ENCODE data around the gene KHK.

KHK gene

DNA sequence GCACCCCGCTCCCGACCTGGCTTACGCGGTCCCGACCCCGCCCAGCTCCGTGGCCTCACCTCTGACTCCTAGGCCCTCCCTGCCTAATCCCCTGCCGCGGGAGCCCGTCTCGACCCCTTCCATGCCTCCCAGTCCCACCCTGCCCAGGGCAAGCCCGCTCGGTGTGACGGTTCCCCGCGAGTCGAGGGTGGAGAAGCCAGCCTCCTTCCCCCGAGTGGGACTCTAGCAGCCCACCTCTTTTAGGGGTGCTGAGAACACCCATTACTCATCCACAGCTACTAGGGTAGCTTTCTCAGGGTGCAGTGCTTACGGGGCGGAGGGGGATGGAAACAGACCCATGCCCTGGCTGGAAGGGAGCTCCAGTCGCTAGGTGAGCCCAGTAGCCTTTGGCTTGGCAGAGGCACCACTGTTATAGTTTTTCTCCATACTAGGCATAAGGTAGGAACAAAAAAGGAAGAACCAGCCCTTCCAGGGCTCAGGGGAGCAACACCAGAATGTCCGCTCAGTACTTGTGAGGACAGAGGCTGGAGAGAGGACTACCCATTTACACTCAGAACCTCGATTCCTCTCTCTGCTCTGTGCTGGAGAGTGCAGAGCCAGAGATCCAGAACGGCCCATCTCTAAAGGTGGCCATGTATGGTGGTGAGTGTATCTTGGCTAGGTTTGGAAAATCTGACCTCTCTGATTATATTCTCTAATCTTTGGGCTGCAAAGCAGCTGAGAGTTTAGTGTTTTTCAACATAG lies 34.5 kb upstream of the KHK start:
- H4K20me1 ChIP-seq (ENCODE audit: insufficient read depth, low read length): no peaks in the 10 kb centered on the region
- peak overlapping the region; percentile 93 for H3K9ac ChIP-seq (ENCODE audit: low read length)
- H3K36me3 ChIP-seq (ENCODE audit: insufficient read depth, low read length): peaks cover 37% of the 10 kb centered on the region
- no peaks in the 10 kb centered on the region for H3K79me2 ChIP-seq (ENCODE audit: insufficient read depth, low read length)
- H3K27me3 ChIP-seq (ENCODE audit: insufficient read depth, low read length): no peaks in the 10 kb centered on the region
- no peak for TF ChIP-seq EZH2 (IDR thresholded peaks at IDR 0.05; ENCODE audit: borderline replicate concordance, low read length)
- TF ChIP-seq, protein P1, sequence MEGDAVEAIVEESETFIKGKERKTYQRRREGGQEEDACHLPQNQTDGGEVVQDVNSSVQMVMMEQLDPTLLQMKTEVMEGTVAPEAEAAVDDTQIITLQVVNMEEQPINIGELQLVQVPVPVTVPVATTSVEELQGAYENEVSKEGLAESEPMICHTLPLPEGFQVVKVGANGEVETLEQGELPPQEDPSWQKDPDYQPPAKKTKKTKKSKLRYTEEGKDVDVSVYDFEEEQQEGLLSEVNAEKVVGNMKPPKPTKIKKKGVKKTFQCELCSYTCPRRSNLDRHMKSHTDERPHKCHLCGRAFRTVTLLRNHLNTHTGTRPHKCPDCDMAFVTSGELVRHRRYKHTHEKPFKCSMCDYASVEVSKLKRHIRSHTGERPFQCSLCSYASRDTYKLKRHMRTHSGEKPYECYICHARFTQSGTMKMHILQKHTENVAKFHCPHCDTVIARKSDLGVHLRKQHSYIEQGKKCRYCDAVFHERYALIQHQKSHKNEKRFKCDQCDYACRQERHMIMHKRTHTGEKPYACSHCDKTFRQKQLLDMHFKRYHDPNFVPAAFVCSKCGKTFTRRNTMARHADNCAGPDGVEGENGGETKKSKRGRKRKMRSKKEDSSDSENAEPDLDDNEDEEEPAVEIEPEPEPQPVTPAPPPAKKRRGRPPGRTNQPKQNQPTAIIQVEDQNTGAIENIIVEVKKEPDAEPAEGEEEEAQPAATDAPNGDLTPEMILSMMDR (IDR thresholded peaks at IDR 0.05; ENCODE audit: low read length): no peak
- H2AFZ ChIP-seq (ENCODE audit: low read length): no peak overlapping the region
- H3K9me2 ChIP-seq (ENCODE audit: low read depth, low read length): no peaks in the 10 kb centered on the region
- peak overlapping the region; percentile 98 for H3K4me3 ChIP-seq (ENCODE audit: low read depth, low read length, poor library complexity, severe bottlenecking)
- H3K27ac ChIP-seq (ENCODE audit: low read depth, low read length, poor library complexity, severe bottlenecking): peak overlapping the region; percentile 12
- peak overlapping the region; percentile 97 for H3K4me2 ChIP-seq (ENCODE audit: low read length)
- no peaks in the 10 kb centered on the region for H3F3A ChIP-seq (ENCODE audit: insufficient read depth, low read length)
- peaks cover 17% of the 10 kb centered on the region for H3K4me1 ChIP-seq (ENCODE audit: insufficient read depth, low read length, severe bottlenecking)
- no peaks in the 10 kb centered on the region for H3K9me3 ChIP-seq (ENCODE audit: low read length)

DNA sequence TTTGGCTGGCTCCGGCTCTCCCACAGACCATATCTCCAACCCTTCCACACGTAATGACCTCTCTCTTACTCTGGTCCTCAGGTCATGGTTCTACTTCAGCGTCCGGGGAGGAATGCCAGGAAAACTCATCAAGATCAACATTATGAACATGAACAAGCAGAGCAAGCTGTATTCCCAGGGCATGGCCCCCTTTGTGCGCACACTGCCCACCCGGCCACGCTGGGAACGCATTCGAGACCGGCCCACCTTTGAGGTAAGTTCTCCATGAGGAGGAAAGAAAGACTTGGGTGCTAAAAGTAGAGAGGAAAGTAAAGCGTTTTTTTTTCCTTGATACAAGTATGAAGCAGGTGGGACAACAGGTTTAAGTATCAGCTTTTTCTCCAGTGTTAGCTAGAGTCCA lies 33.3 kb upstream of the KHK start:
- Histone ChIP-seq H3K79me2 (ENCODE audit: insufficient read depth, low read length) (no peaks in the 10 kb centered on the region), H4K20me1 (ENCODE audit: insufficient read depth, low read length) (no peaks in the 10 kb centered on the region), H3K9me3 (ENCODE audit: low read length) (no peaks in the 10 kb centered on the region), H3K4me1 (ENCODE audit: insufficient read depth, low read length, severe bottlenecking) (peaks cover 17% of the 10 kb centered on the region), H3K9ac (ENCODE audit: low read length) (no peak overlapping the region), H3K4me2 (ENCODE audit: low read length) (no peak overlapping the region), H3K9me2 (ENCODE audit: low read depth, low read length) (no peaks in the 10 kb centered on the region), H3K27me3 (ENCODE audit: insufficient read depth, low read length) (no peaks in the 10 kb centered on the region), H3K4me3 (ENCODE audit: low read depth, low read length, poor library complexity, severe bottlenecking) (no peak overlapping the region), H3F3A (ENCODE audit: insufficient read depth, low read length) (no peaks in the 10 kb centered on the region), H2AFZ (ENCODE audit: low read length) (no peak overlapping the region), H3K27ac (ENCODE audit: low read depth, low read length, poor library complexity, severe bottlenecking) (no peak overlapping the region), H3K36me3 (ENCODE audit: insufficient read depth, low read length) (peaks cover 48% of the 10 kb centered on the region)
- TF ChIP-seq, protein P1 (IDR thresholded peaks at IDR 0.05; ENCODE audit: low read length): no peak
- no peak for TF ChIP-seq EZH2 (IDR thresholded peaks at IDR 0.05; ENCODE audit: borderline replicate concordance, low read length)

- H3K27ac ChIP-seq (ENCODE audit: low read depth, low read length, poor library complexity, severe bottlenecking): no peak overlapping the region
- TF ChIP-seq, protein P1 (IDR thresholded peaks at IDR 0.05; ENCODE audit: low read length): no peak
- no peak for TF ChIP-seq EZH2 (IDR thresholded peaks at IDR 0.05; ENCODE audit: borderline replicate concordance, low read length)
- H3K4me1 ChIP-seq (ENCODE audit: insufficient read depth, low read length, severe bottlenecking): peaks cover 17% of the 10 kb centered on the region
- no peak overlapping the region for H3K4me2 ChIP-seq (ENCODE audit: low read length)
- no peaks in the 10 kb centered on the region for H3F3A ChIP-seq (ENCODE audit: insufficient read depth, low read length)
- no peaks in the 10 kb centered on the region for H4K20me1 ChIP-seq (ENCODE audit: insufficient read depth, low read length)
- no peaks in the 10 kb centered on the region for H3K27me3 ChIP-seq (ENCODE audit: insufficient read depth, low read length)
- H3K79me2 ChIP-seq (ENCODE audit: insufficient read depth, low read length): no peaks in the 10 kb centered on the region
- H3K36me3 ChIP-seq (ENCODE audit: insufficient read depth, low read length): peaks cover 51% of the 10 kb centered on the region
- no peak overlapping the region for H3K4me3 ChIP-seq (ENCODE audit: low read depth, low read length, poor library complexity, severe bottlenecking)
- H3K9ac ChIP-seq (ENCODE audit: low read length): no peak overlapping the region
- H3K9me3 ChIP-seq (ENCODE audit: low read length): no peaks in the 10 kb centered on the region
- H2AFZ ChIP-seq (ENCODE audit: low read length): no peak overlapping the region
- H3K9me2 ChIP-seq (ENCODE audit: low read depth, low read length): no peaks in the 10 kb centered on the region
Observed at GRCh38 chr2:27053776-27054175, 32.8 kb upstream of the KHK start.

Data from OCI-LY1 (cell line).